D721Med (cell line): ENCODE results near the gene PLA2G4E.

Experiments used
- DNase-seq: peaks from one replicate; pipeline ENCODE4 v3.0.0; 2011; ENCODE audit warnings: low spot score; ENCODE audit not compliant: insufficient read length
- FAIRE-seq: peaks from 2 replicates; lab custom pipeline; 2011; peaks lifted over from hg19 to GRCh38; lab: Jason Lieb, UNC
- TF ChIP-seq, protein P1 (sequence below): IDR thresholded peaks from 2 replicates; pipeline ENCODE4 v1.5.1; 2012; ENCODE audit warnings: mild to moderate bottlenecking, control low read depth; ENCODE audit not compliant: insufficient read depth; ENCODE audit errors: missing control alignments

PLA2G4E gene

DNA sequence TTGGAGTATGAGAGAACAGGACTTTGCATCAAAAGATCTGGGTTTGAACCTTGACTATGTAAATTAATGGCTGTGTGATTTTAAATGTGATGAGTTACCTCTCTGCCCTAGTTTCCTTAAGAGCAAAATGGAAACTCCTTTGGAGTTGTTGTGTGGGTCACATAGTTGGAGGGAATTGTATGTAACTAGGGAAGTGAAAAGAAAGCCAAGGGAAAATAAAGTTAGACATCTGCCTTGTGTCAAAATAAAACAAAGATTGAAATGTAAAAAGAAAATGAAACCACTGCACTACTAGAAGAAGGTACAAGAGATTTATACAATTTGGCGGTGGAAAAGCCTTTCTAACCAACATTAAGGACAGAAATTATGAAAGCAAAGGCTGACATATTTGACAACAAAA lies 46.8 kb downstream of the PLA2G4E start:
- TF ChIP-seq, protein P1, sequence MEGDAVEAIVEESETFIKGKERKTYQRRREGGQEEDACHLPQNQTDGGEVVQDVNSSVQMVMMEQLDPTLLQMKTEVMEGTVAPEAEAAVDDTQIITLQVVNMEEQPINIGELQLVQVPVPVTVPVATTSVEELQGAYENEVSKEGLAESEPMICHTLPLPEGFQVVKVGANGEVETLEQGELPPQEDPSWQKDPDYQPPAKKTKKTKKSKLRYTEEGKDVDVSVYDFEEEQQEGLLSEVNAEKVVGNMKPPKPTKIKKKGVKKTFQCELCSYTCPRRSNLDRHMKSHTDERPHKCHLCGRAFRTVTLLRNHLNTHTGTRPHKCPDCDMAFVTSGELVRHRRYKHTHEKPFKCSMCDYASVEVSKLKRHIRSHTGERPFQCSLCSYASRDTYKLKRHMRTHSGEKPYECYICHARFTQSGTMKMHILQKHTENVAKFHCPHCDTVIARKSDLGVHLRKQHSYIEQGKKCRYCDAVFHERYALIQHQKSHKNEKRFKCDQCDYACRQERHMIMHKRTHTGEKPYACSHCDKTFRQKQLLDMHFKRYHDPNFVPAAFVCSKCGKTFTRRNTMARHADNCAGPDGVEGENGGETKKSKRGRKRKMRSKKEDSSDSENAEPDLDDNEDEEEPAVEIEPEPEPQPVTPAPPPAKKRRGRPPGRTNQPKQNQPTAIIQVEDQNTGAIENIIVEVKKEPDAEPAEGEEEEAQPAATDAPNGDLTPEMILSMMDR, result no peak
- DNase-seq, result no peak
- FAIRE-seq, result no peak

DNA sequence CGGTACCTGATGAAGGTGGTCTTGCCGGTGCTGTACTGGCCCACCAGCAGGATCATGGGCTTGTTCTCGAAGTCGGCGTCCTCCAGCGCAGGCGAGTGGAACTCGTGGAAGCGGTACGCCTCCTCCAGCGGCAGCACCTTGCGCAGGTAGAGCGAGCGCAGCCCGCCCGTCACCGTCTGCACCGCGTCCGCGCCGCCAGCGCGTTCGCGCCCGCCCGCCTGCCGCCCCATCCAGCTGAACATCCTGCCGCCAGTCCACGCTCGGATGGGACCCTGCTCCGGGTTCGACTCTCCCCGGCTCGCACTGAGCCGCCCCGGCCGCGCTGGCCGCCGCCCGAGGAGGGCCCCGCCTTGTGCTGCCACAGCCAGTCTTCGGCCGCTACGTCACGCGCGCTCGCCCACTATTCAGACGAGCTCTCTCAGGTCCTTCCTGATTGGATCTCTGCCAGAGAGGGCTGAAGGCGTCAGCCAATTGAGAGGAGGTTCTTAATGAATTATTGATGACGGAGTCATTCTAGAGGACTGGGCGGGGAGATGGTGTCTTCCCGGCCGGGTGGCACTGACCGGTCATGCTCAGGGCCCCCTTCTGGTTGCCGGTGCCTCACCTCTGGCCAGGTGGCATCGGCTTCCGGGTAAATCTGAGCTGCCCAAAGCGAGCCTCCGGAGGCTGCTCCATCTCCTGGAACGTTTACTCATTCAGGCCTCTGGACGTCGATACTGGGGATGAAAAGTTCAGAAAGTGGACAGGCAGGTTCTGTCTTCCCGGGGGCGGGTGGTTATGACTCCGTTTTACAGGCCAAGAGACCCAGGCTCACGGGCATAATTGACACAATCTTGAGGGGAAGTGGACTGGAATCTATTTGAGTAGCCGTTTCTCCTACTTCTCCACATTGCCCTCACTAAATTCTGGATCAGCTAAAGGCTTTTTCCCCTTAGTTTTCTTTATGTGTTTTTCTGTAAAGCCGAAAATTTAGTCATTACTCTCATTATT lies 48.3 kb downstream of the PLA2G4E start, which contains the start of gene EHD4:
Gene EHD4 (minus strand): TSS at position 305 of the 990 bp plus-strand sequence. CDS start 63 bp downstream, at position 242.
- TF ChIP-seq, protein P1, result no peak
- no peak for FAIRE-seq
- peak; percentile 95 for DNase-seq

DNA sequence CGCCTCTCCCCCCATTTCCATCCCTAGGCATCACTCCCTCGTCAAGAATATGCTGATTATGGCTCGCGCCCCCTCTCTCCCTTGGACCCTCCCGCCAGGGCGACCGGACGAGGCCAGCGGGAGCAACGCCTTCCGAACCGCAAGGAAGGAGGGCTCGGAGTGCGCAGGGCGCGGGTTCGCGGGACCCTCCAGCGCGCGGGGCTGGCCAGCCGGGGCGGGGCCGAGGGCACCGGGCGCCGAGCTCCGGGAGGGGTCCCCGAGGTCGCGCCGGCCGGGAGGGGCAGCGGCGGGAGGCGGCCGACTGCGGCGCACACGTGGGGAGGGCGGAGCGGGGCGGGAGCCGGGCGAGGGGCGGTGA lies 49.0 kb downstream of the PLA2G4E start:
- FAIRE-seq (no peak), DNase-seq (no peak)
- TF ChIP-seq, protein P1, result no peak

DNA sequence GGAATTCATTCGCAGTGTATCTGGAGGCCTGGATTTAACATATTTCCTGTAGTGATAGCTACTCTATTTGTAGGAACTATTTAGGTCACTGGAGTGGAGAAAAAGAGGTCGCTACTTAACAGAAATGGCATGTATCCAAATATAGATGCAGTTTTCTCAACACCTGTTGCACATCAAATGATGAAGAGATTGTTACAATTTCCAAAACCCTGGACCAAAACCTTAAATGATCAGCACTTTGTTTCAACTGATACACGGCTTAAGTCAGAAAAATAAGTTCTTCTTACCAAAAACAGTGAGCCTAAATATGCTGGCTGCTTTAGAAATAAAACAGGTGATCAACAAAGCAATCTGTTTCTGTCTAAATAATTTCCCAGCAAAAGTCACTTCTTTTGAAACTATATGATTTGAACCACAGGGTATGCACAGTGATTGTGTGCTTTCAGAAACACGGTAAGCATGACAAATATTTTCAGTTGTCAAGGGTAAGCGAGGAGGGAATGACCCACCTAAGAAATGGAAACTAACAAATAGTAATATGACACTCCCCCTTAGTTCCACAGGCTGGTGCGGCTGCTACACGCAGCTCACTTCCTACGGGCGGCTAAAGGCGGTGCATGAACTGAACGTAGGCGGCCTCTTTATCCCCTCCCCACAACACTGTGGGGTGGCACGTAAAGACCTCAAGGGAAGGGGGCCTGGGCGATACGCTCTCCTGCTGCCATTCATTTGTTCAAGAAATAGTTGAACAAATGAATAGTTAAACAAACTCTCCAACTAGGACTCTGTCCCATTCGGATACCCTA lies 49.5 kb downstream of the PLA2G4E start:
- TF ChIP-seq, protein P1, result no peak
- FAIRE-seq, result no peak
- no peak for DNase-seq

GRCh38 chr15:41970456-41970855 lies 50.4 kb downstream of the PLA2G4E start:
- TF ChIP-seq, protein P1, result no peak
- no peak for FAIRE-seq

GRCh38 chr15:41969851-41970431 lies 50.9 kb downstream of the PLA2G4E start:
- no peak for FAIRE-seq
- TF ChIP-seq, protein P1, result no peak
- no peak for DNase-seq

More at GRCh38 chr15:41970456-41970855, 50.4 kb downstream of the PLA2G4E start:
- no peak for DNase-seq
